ENCODE measurements around the gene MYO5A. TPM values are rescaled to one million over a fixed set of nuclear protein-coding genes. Genes with fewer than 3 reads are reported as not detected.
A peak's percentile ranks its signal among the peaks of the same experiment; 100 is the strongest.

MYO5A gene
- total and polyA plus RNA-seq, 2 donors (not counting 1 experiment from before 2014, with no cell fraction given), result 32.9 to 41.9 TPM

GRCh38 chr15:52368402-52368801, 160.3 kb downstream of the MYO5A start:
- no peaks in the 10 kb centered on the region for H3K79me2 ChIP-seq (ENCODE audit: control insufficient read depth, insufficient read depth, low read length)
- no peak for TF ChIP-seq EZH2 (IDR thresholded peaks at IDR 0.05; ENCODE audit: low read length, missing control alignments)
- no peak for TF ChIP-seq CTCF (conservative IDR thresholded peaks at IDR 0.05 in 1 of 2, IDR thresholded peaks at IDR 0.05 in 1 of 2; ENCODE audit: low read depth in 1 of 2, low read length in 2 of 2)

GRCh38 chr15:52362497-52362896, 166.2 kb downstream of the MYO5A start:
- TF ChIP-seq EZH2 (IDR thresholded peaks at IDR 0.05; ENCODE audit: low read length, missing control alignments) (no peak), CTCF (conservative IDR thresholded peaks at IDR 0.05 in 1 of 2, IDR thresholded peaks at IDR 0.05 in 1 of 2; ENCODE audit: low read depth in 1 of 2, low read length in 2 of 2) (no peak)
- DNase-seq (ENCODE audit: low read depth in 2 of 2), result peak; percentile 9 to 32
- Histone ChIP-seq H3K9me3 (ENCODE audit: control insufficient read depth, insufficient read depth, low read depth, low read length) (no peaks in the 10 kb centered on the region), H3K27ac (ENCODE audit: insufficient read depth, low read length) (no peak overlapping the region), H3K9ac (ENCODE audit: insufficient read depth, low read length) (no peak overlapping the region), H4K20me1 (ENCODE audit: control insufficient read depth, extremely low read depth, insufficient read depth, low read length) (no peaks in the 10 kb centered on the region), H2AFZ (ENCODE audit: low read length) (no peak overlapping the region), H3K4me1 (ENCODE audit: control insufficient read depth, extremely low read depth, insufficient read depth, low read length) (no peaks in the 10 kb centered on the region), H3K36me3 (ENCODE audit: control insufficient read depth, insufficient read depth, low read length) (no peaks in the 10 kb centered on the region), H3K4me3 (replicated peaks in 1 of 4; ENCODE audit: control extremely low read depth in 1 of 4, insufficient read depth in 1 of 4, low read depth in 3 of 4, low read length in 4 of 4) (no peak overlapping the region), H3K79me2 (ENCODE audit: control insufficient read depth, insufficient read depth, low read length) (no peaks in the 10 kb centered on the region), H3K4me2 (ENCODE audit: extremely low read depth, insufficient read depth, low read length) (no peak overlapping the region), H3K27me3 (ENCODE audit: control insufficient read depth, insufficient read depth, low read length) (no peaks in the 10 kb centered on the region)

More at GRCh38 chr15:52368402-52368801, 160.3 kb downstream of the MYO5A start:
- H4K20me1 ChIP-seq (ENCODE audit: control insufficient read depth, extremely low read depth, insufficient read depth, low read length), result no peaks in the 10 kb centered on the region
- no peaks in the 10 kb centered on the region for H3K4me1 ChIP-seq (ENCODE audit: control insufficient read depth, extremely low read depth, insufficient read depth, low read length)
- peaks cover 2% of the 10 kb centered on the region for H3K36me3 ChIP-seq (ENCODE audit: control insufficient read depth, insufficient read depth, low read length)
- H3K27ac ChIP-seq (ENCODE audit: insufficient read depth, low read length), result no peak overlapping the region
- DNase-seq (ENCODE audit: low read depth in 2 of 2), result peak in 1 of 2 donors; percentile 11
- H2AFZ ChIP-seq (ENCODE audit: low read length), result no peak overlapping the region
- no peak overlapping the region for H3K4me2 ChIP-seq (ENCODE audit: extremely low read depth, insufficient read depth, low read length)
- H3K9ac ChIP-seq (ENCODE audit: insufficient read depth, low read length), result no peak overlapping the region
- no peaks in the 10 kb centered on the region for H3K27me3 ChIP-seq (ENCODE audit: control insufficient read depth, insufficient read depth, low read length)
- no peaks in the 10 kb centered on the region for H3K9me3 ChIP-seq (ENCODE audit: control insufficient read depth, insufficient read depth, low read depth, low read length)
- H3K4me3 ChIP-seq (replicated peaks in 1 of 4; ENCODE audit: control extremely low read depth in 1 of 4, insufficient read depth in 1 of 4, low read depth in 3 of 4, low read length in 4 of 4), result no peak overlapping the region

- Histone ChIP-seq H2AFZ (ENCODE audit: low read length) (no peak overlapping the region), H3K27me3 (ENCODE audit: control insufficient read depth, insufficient read depth, low read length) (no peaks in the 10 kb centered on the region), H3K4me3 (replicated peaks in 1 of 4; ENCODE audit: control extremely low read depth in 1 of 4, insufficient read depth in 1 of 4, low read depth in 3 of 4, low read length in 4 of 4) (no peak overlapping the region), H4K20me1 (ENCODE audit: control insufficient read depth, extremely low read depth, insufficient read depth, low read length) (no peaks in the 10 kb centered on the region), H3K4me2 (ENCODE audit: extremely low read depth, insufficient read depth, low read length) (no peak overlapping the region), H3K9me3 (ENCODE audit: control insufficient read depth, insufficient read depth, low read depth, low read length) (no peaks in the 10 kb centered on the region), H3K4me1 (ENCODE audit: control insufficient read depth, extremely low read depth, insufficient read depth, low read length) (no peaks in the 10 kb centered on the region), H3K9ac (ENCODE audit: insufficient read depth, low read length) (no peak overlapping the region), H3K27ac (ENCODE audit: insufficient read depth, low read length) (no peak overlapping the region), H3K36me3 (ENCODE audit: control insufficient read depth, insufficient read depth, low read length) (no peaks in the 10 kb centered on the region), H3K79me2 (ENCODE audit: control insufficient read depth, insufficient read depth, low read length) (no peaks in the 10 kb centered on the region)
- no peak for DNase-seq (ENCODE audit: low read depth in 2 of 2)
- TF ChIP-seq EZH2 (IDR thresholded peaks at IDR 0.05; ENCODE audit: low read length, missing control alignments), result no peak
- TF ChIP-seq CTCF (conservative IDR thresholded peaks at IDR 0.05 in 1 of 2, IDR thresholded peaks at IDR 0.05 in 1 of 2; ENCODE audit: low read depth in 1 of 2, low read length in 2 of 2), result no peak
Measured at GRCh38 chr15:52361975-52362494, 166.6 kb downstream of the MYO5A start.

Data from fibroblast of lung (primary cell).